GM21529 (cell line): ENCODE measurements around the gene SEMA3B.

Experiments used
- ATAC-seq: cut with Tn5 transposase; IDR thresholded peaks from one replicate; pipeline ENCODE4 v1.9.1; 2021; ENCODE audit not compliant: unreplicated experiment

The SEMA3B gene

GRCh38 chr3:50327129-50327528 lies 58.2 kb downstream of the SEMA3B start:
- ATAC-seq, result no peak
